HG02981 (cell line): ENCODE measurements around the gene CACFD1.

ENCODE experiments used
- ATAC-seq: cut with Tn5 transposase; IDR thresholded peaks from one replicate; pipeline ENCODE4 v1.9.1; 2021; ENCODE audit warnings: mild to moderate bottlenecking, moderate library complexity; ENCODE audit not compliant: unreplicated experiment

CACFD1 gene

GRCh38 chr9:133463864-133464615 is 4.3 kb downstream of the CACFD1 start:
- no peak for ATAC-seq

DNA sequence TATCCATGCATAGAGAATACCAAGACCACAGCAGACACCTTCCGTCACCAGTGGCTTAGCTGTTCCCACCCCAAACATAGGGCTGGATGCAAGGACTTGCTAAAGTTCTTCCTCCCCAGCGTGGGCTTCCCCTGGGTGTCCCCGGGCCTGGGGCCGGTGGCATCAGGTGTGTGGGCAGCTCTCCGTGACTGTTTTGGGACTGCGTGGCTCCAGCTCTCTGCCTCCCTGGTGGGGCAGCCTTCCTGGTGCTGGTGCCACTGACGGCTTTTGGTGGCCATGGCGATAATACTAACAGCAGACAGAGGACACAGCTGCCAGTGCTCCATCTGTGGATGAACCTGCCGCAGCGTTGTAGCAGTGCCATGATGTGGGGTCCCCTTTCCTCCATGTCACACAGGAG is 4.9 kb downstream of the CACFD1 start:
- no peak for ATAC-seq

GRCh38 chr9:133465984-133466383 is 6.2 kb downstream of the CACFD1 start:
- ATAC-seq, result no peak

- no peak for ATAC-seq
Measured at GRCh38 chr9:133467101-133467500, 7.3 kb downstream of the CACFD1 start.

DNA sequence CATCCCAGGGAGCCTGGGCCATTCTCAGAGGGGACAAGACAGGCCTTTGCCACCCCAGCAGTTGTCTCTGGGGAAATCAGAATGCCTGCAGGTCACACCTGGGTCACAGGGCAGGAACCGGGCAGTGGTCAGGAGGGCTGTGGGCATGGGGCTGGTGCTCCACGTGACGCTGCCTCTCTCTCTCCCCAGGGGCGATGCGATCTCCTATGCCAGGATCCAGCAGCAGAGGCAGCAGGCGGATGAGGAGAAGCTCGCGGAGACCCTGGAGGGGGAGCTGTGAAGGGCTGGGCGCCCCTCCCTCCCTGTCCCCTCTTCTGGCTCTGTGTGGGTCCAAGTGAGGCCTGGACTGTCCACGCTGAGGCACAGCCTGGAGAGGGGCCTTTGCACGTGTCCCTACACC is 8.6 kb downstream of the CACFD1 start:
- ATAC-seq, result no peak

DNA sequence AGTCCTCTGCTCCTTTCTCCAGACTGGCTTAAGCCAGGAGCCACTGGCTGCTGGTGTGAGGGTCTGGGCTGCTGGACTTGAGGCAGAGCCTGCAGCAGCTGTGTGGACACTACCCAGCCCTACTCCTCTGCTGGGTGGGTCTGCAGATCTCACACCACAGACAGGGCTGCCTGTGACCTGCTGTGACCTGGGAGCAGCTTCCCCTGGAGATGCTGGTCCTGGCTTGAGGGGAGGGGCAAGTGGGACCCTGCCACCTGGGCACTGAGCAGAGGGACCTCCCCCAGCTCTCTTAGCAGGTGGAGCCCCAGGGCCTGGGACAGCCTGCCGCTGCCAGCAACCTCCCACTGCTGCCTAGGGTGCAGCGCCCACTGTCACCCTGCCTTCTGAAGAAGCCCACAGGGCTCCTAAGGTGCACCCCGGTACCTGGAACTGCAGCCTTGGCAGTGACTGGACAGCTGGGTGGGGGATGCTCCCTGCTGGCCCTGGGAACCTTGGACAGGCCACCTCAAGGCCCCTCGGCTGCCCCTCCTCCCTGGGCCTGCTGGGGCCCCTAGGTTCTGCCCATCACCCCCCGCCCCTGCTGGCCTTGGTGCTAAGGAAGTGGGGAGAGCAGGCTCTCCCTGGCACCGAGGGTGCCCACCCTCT is 9.1 kb downstream of the CACFD1 start:
- ATAC-seq, result no peak

GRCh38 chr9:133470427-133470924 is 10.7 kb downstream of the CACFD1 start:
- no peak for ATAC-seq

DNA sequence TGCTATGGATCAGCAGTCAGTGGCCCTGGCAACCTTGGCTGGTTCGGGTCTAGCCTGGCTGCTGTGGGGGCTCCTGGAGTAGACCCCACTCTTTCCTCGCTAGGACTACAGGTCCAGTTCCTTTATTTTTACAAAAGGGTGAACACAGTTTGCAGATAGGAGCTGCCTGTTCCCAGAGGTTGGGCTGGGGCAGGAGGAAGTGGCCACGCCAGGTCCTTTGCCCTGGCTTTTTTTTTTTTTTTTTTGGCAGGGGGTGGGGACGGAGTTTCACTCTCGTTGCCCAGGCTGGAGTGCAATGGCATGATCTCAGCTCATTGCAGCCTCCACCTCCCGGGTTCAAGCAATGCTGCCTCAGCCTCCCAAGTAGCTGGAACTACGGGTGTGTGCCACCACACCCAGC is 11.2 kb downstream of the CACFD1 start:
- ATAC-seq, result no peak

- ATAC-seq, result no peak
Measured at GRCh38 chr9:133471551-133472276, 11.9 kb downstream of the CACFD1 start.

DNA sequence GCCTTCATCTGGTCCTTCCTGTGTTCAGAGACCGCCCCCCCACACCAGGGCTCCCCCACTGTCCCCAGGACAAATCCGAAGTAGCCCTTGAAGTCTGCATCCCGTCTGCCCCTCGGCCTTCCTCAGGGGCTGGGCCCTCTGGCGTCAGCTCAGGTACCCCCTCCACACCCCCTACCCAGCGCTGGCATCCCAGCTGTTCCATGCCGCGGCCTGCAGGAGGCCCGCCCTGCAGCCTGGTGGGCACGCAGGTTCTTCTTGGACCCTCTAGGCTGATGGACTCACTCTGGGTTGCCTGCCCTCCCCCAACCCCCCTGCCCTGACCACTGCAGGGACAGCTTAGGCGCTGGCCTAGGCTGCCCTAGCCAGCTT is 12.5 kb downstream of the CACFD1 start:
- no peak for ATAC-seq

DNA sequence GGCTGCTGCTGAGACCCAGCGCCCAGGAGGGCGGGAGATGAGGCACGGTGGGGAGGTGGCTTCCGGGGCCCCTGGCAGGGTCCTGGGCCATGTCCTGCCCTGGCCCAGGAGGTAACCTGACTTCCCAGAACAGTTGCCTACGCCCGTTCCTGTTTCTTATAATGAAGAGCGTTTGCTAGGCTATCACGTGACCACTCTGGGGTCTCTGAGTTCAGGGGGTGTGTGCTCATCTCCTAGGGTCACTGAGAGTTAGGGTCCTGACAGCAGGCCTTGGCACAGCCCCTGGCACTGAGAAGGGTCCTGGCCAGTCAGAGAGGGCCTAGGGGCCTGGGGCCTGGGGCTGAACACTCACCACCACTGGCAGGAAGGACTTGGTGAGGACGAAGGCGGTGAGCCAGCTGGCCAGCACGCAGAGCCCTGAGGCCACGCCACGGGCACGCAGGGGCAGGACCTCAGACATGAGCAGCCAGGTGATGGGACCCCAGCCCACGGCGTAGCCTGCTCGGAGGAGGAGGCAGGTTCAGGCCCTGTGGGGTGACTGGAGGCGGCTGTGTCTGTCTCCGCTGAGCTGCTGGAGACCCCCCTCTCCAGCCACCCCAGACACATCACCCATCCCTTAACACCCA is 13.1 kb downstream of the CACFD1 start:
- ATAC-seq, result no peak

DNA sequence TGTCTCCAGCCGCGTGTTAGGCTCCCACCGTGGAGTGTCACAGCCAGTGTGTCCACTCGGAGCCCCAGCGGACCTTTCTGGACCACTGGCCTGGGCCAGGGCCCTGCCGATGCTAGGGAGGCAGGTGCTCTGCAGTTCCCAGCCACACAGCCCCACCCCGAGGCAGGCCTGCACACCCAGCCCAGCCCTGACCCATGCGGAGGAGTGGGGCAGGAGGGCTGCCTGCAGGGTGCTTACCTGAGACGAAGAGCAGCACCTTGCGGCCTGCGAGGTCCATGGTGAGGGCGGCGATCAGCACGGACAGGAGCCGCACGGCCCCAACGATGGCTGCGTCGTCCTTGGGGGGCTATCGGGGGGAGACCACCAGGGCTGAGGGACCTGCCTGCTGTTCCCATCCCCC is 14.0 kb downstream of the CACFD1 start:
- ATAC-seq, result no peak

DNA sequence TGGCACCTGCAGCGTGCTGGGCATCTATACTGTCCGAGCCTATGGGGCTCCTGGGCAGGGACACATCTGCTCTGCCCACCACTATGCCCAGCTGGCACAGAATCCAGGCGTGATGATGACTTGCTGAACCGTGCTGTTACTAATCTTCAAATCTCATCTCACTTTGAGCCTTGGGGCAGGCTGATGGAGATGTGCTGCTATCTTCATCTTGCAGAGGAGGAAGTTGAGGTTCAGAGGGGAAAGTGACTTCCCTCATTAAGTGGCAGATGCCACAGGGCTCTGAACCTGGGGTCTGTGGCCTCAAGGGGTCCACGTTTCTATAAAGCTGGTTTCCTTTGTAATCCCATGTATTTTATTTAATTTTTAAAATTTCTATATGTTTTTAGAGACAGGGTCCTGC is 14.4 kb downstream of the CACFD1 start:
- ATAC-seq, result no peak

- ATAC-seq, result no peak
Measured at GRCh38 chr9:133474853-133475252, 15.1 kb downstream of the CACFD1 start.

DNA sequence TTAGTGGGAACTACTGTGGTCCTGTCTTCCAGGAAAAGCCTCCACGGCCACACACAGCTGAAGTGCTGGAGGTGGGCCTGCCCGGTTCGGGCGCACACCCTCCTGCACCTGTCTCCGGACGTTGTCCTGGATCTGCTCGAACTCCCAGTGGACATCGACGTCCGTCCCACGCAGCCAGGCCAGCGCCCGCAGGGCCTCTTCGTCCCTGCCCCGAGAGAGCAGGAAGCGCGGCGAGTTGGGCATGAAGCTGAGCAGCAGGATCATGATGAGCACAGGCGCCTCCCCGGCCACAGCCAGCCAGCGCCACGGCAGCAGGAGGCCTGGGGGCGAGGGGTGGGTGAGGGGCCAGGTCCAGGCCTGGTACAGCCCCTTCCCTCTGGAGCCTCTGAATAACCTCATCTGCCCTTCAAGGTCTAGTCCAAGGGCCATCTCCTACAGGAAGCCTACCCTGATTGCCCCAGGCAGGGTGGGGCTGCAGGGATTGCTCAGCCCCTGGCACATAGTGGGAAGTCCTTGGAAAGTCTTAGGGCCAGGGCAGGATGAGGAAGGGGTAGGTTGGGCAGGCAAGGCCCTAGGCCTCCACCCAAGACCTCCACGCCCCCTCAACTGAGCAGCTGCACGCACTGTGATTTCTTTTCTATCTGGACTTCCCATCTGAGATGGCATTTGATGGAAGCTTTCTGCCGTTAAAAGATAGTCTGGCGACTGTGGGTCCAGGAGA is 15.7 kb downstream of the CACFD1 start:
- ATAC-seq, result no peak

DNA sequence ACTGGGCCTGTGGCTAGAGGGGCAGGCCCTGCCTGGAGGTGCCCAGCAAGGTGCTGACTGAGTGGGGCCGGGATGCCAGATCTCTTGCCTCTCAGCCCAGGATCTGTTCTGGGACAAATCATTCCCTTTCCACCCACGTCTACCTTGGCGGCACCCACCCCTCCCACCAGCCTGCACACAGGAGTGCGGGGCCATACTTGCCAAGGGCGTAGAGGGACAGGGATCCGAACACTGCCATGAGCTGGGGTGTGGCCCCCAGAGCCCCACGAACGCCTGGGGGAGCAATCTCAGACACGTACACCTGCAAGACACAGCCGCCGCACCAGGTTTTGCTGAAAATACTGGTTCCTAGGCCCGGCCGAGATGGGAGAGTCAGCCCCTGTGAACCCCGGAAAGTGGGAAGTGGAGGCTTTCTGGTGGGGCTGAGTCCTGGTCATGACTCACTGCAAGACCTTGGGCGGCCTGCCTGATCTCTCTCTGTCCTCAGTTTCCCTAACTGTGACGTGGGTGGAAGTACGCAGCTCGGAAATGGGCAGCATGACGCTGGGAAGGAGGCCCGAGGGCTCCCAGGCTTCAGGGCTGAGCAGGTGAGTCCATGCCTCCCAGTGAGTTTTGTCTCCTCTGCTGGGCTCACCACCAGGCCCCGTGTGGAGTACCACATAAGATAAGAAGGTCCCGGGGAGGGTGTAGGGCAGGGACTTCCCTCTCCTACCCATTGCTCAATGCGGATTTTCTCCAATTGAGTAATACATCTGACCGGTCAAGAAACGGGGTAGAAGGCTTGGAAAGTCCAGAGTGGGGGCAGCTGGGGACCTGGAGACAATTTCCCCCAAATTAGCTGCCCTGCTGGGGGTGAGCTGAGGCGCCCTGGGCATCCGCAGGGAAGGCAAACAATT is 16.5 kb downstream of the CACFD1 start:
- no peak for ATAC-seq

DNA sequence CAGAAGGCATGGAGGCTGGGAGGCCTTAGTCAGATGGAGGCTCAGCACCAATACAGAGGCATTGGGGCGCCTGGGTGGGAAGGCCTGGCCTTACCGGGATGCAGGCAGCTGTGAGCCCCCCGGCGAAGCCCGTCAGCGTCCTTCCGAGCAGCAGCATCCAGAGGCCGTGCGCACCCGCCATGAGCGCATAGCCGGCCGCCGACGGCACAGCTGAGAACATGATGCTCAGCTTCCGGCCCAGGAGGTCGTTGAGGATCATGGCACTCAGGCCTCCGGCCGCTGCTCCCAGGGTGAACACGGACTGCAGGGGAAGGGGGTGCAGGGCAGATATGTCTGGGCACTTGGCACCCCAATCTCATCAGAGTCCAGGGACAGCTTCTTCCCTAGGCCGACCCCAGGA is 17.2 kb downstream of the CACFD1 start:
- ATAC-seq, result no peak

- no peak for ATAC-seq
Measured at GRCh38 chr9:133477461-133477860, 17.7 kb downstream of the CACFD1 start.

DNA sequence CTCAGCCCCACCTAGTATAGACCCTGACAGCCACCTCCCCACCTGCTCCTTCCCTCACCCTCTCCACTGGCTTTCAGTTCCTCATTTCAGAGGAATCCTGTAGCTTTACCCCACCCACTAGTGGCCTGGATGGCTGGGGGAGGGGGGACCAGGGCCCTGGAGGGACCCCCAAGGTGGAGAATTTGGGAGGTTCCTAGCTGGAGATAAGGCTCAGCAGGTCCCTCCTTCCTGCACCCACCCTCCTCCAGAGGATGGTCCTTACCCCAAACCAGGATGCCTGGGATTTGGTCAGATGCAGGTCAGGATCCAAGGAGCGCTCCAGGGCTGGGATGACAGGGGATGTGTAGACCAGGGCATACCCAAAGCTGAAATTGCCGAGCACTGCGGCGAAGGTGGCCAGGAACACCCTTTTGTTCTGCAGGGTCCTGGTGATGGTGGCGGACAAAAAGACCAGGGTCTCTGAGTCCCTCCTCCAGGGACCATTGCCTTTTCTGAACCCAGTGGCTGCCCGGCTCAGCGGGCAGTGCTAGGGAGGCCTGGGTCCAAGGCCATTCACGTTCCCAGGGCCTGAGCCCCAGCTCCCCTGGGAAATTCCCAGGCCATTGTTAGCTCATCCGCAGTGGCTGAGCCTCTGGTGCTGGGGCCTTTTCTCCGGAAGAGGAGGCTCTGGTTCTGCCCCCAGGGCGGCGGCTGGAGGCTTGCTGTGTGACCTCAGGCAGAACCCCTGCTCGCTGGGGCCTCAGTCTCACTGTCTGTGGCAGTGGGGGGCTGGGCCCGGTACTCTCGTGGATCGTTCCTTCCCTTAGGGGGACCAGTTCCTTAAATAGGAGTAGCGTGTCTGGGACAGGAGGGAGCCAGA is 18.4 kb downstream of the CACFD1 start:
- peak; percentile 27 for ATAC-seq
